Large intestine (tissue), 3 donors: ENCODE measurements around the gene DYRK2. TPM values are rescaled to one million over a fixed set of nuclear protein-coding genes. Genes with fewer than 3 reads are reported as not detected.

Experiments
- DNase-seq, 2 donors: peaks; one replicate each; pipeline versions ENCODE4 v3.0.0 to v3.0.0-alpha.2; 2013
- H3K27ac ChIP-seq: one replicate; pipeline ENCODE4 v1.5.1; 2013; ENCODE audit warnings: low read length
- H3K27me3 ChIP-seq: 2 replicates; pipeline ENCODE4 v1.6.1; 2013; ENCODE audit warnings: low read length; ENCODE audit not compliant: control insufficient read depth, insufficient read depth
- H3K36me3 ChIP-seq: 2 replicates; pipeline ENCODE4 v1.6.1; 2013; ENCODE audit warnings: low read length; ENCODE audit not compliant: control insufficient read depth, insufficient read depth
- H3K4me1 ChIP-seq: one replicate; pipeline ENCODE4 v1.6.1; 2013; ENCODE audit warnings: low read length; ENCODE audit not compliant: control insufficient read depth, insufficient read depth
- H3K4me3 ChIP-seq: one replicate; pipeline ENCODE4 v1.5.1; 2013; ENCODE audit warnings: low read length
- H3K9me3 ChIP-seq: one replicate; pipeline ENCODE4 v1.6.1; 2013; ENCODE audit warnings: mild to moderate bottlenecking, low read depth, low read length, moderate library complexity; ENCODE audit not compliant: control insufficient read depth
- WGBS: methylation state at CpG from one replicate; pipeline ENCODE4 v1.1.5; 2013; ENCODE audit warnings: low lambda C conversion rate; ENCODE audit not compliant: insufficient coverage; 5-methylcytosine and 5-hydroxymethylcytosine counted together
- polyA plus RNA-seq: library from polyadenylated mRNA; unstranded; fragments of 120-200 nt; gene quantifications from one replicate; pipeline ENCODE4 v1.2.1, GENCODE V29; 2013

DYRK2 gene
- polyA plus RNA-seq, 1 donor = 62.7 TPM

- Histone ChIP-seq H3K9me3 (no peaks in the 10 kb centered on the region), H3K36me3 (peaks cover 51% of the 10 kb centered on the region), H3K27me3 (no peaks in the 10 kb centered on the region), H3K4me3 (no peak overlapping the region), H3K4me1 (peaks cover 7% of the 10 kb centered on the region), H3K27ac (no peak overlapping the region)
- DNase-seq = no peak
These were observed 7.3 kb downstream of the DYRK2 start for GRCh38 chr12:67655829-67656228.

GRCh38 chr12:67656251-67656650 is 7.7 kb downstream of the DYRK2 start:
- H3K27ac ChIP-seq = no peak overlapping the region
- H3K4me1 ChIP-seq = peaks cover 7% of the 10 kb centered on the region
- no CpG with 5 or more reads among the region's 2 CpGs for whole genome bisulfite sequencing

GRCh38 chr12:67658486-67658885 is 9.9 kb downstream of the DYRK2 start:
- 83% methylated on average over 2 of the region's 8 CpGs for WGBS

More at GRCh38 chr12:67656251-67656650, 7.7 kb downstream of the DYRK2 start:
- Histone ChIP-seq H3K36me3 (peaks cover 53% of the 10 kb centered on the region), H3K4me3 (no peak overlapping the region), H3K9me3 (no peaks in the 10 kb centered on the region), H3K27me3 (no peaks in the 10 kb centered on the region)
- no peak for DNase-seq

GRCh38 chr12:67659292-67659691 is 10.7 kb downstream of the DYRK2 start:
- Histone ChIP-seq H3K36me3 (peaks cover 53% of the 10 kb centered on the region), H3K4me1 (no peaks in the 10 kb centered on the region), H3K9me3 (no peaks in the 10 kb centered on the region), H3K27me3 (no peaks in the 10 kb centered on the region), H3K27ac (no peak overlapping the region), H3K4me3 (no peak overlapping the region)
- DNase-seq = no peak
- 83% methylated on average over 1 of the region's 4 CpGs for WGBS

More at GRCh38 chr12:67658486-67658885, 9.9 kb downstream of the DYRK2 start:
- DNase-seq = no peak
- no peaks in the 10 kb centered on the region for H3K4me1 ChIP-seq
- H3K9me3 ChIP-seq = no peaks in the 10 kb centered on the region
- H3K4me3 ChIP-seq = no peak overlapping the region
- H3K27me3 ChIP-seq = no peaks in the 10 kb centered on the region
- H3K27ac ChIP-seq = no peak overlapping the region
- H3K36me3 ChIP-seq = peaks cover 57% of the 10 kb centered on the region

- Histone ChIP-seq H3K27ac (no peak overlapping the region), H3K27me3 (no peaks in the 10 kb centered on the region), H3K36me3 (peaks cover 38% of the 10 kb centered on the region), H3K4me3 (no peak overlapping the region), H3K9me3 (no peaks in the 10 kb centered on the region), H3K4me1 (no peaks in the 10 kb centered on the region)
- DNase-seq = no peak
- no CpG with 5 or more reads among the region's 4 CpGs for WGBS
These were observed 12.9 kb downstream of the DYRK2 start for GRCh38 chr12:67661311-67662021.

GRCh38 chr12:67662910-67663538 is 14.5 kb downstream of the DYRK2 start:
- no peak for DNase-seq
- WGBS = no CpG with 5 or more reads among the region's 3 CpGs
- H3K4me3 ChIP-seq = no peak overlapping the region
- no peak overlapping the region for H3K27ac ChIP-seq
- no peaks in the 10 kb centered on the region for H3K4me1 ChIP-seq
- peaks cover 24% of the 10 kb centered on the region for H3K36me3 ChIP-seq
- H3K9me3 ChIP-seq = no peaks in the 10 kb centered on the region
- no peaks in the 10 kb centered on the region for H3K27me3 ChIP-seq

GRCh38 chr12:67664171-67664570 is 15.6 kb downstream of the DYRK2 start:
- Histone ChIP-seq H3K27ac (no peak overlapping the region), H3K4me1 (no peaks in the 10 kb centered on the region)

GRCh38 chr12:67665679-67666078 is 17.1 kb downstream of the DYRK2 start:
- H3K27me3 ChIP-seq = no peaks in the 10 kb centered on the region
- no peaks in the 10 kb centered on the region for H3K9me3 ChIP-seq
- no peaks in the 10 kb centered on the region for H3K4me1 ChIP-seq
- no CpG with 5 or more reads among the region's 1 CpG for WGBS
- no peak for DNase-seq
- peaks cover 7% of the 10 kb centered on the region for H3K36me3 ChIP-seq
- H3K27ac ChIP-seq = no peak overlapping the region
- H3K4me3 ChIP-seq = no peak overlapping the region

More at GRCh38 chr12:67664171-67664570, 15.6 kb downstream of the DYRK2 start:
- no peak for DNase-seq
- Histone ChIP-seq H3K36me3 (peaks cover 13% of the 10 kb centered on the region), H3K27me3 (no peaks in the 10 kb centered on the region), H3K9me3 (no peaks in the 10 kb centered on the region), H3K4me3 (no peak overlapping the region)
- WGBS = 100% methylated on average over 1 of the region's 2 CpGs

- Histone ChIP-seq H3K4me3 (no peak overlapping the region), H3K27ac (no peak overlapping the region), H3K4me1 (no peaks in the 10 kb centered on the region), H3K36me3 (peaks cover 2% of the 10 kb centered on the region), H3K27me3 (no peaks in the 10 kb centered on the region), H3K9me3 (no peaks in the 10 kb centered on the region)
- WGBS = no CpG with 5 or more reads among the region's 1 CpG
- DNase-seq = no peak
These were observed 18.1 kb downstream of the DYRK2 start for GRCh38 chr12:67666605-67667004.

- Histone ChIP-seq H3K36me3 (peaks cover 2% of the 10 kb centered on the region), H3K4me3 (no peak overlapping the region), H3K9me3 (no peaks in the 10 kb centered on the region), H3K27me3 (no peaks in the 10 kb centered on the region), H3K4me1 (no peaks in the 10 kb centered on the region), H3K27ac (no peak overlapping the region)
- DNase-seq = no peak
- WGBS = 100% methylated on average over 3 of the region's 8 CpGs
These were observed 18.9 kb downstream of the DYRK2 start for GRCh38 chr12:67667276-67668073.
